Measurements from ENCODE around the gene RSBN1. TPM values are rescaled to one million over a fixed set of nuclear protein-coding genes. Genes with fewer than 3 reads are reported as not detected.

RSBN1 gene
- total and polyA plus RNA-seq, 10 of the 15 experiments (the other 5 are each of a cell fraction or from before 2014, with no cell fraction given): 2.9 to 26.8 (median 11.5) TPM

Other genes starting within 250 kb of the RSBN1 start
- gene PHTF1, start 53.0 kb downstream of the RSBN1 start, total RNA-seq (2014; rRNA removed): 22.1 and 24.6 TPM in 2 replicates
- gene PHTF1, start 53.0 kb downstream of the RSBN1 start, total RNA-seq (2014; rRNA removed; fragmentation: Illumina TruSeq; extraction: Trizol): 25.5 and 25.6 TPM in 2 replicates
- 20.3 and 26.9 TPM in 2 replicates for gene PHTF1, start 53.0 kb downstream of the RSBN1 start, total RNA-seq (2021)
- 26.1 and 42.4 TPM in 2 replicates for gene PHTF1, start 53.0 kb downstream of the RSBN1 start, polyA plus RNA-seq (2011; rRNA removed)
- gene PHTF1, start 53.0 kb downstream of the RSBN1 start, polyA plus RNA-seq (2014; fragmentation: Illumina TruSeq; extraction: Trizol): 19.6 and 25.9 TPM in 2 replicates
- gene PHTF1, start 53.0 kb downstream of the RSBN1 start, polyA plus RNA-seq (2014; fragmentation: Nextera tagmentation; extraction: Ambion mirVana): 10 to 100 TPM in 1 of 2 experiments, 1 to 10 TPM in 1; 7.8 to 12.6 TPM
- 19.6 and 22.7 TPM in 2 replicates for gene PHTF1, start 53.0 kb downstream of the RSBN1 start, polyA plus RNA-seq (2014; rRNA removed)
- 10 to 100 TPM; 28.8 to 37.6 TPM for gene PHTF1, start 53.0 kb downstream of the RSBN1 start, polyA plus RNA-seq (2016; fragmentation: Nextera tagmentation; extraction: Ambion mirVana)
- 43.3 and 55.3 TPM in 2 replicates for gene PTPN22, start 59.2 kb upstream of the RSBN1 start, total RNA-seq (2014; rRNA removed)
- 62.1 and 66.0 TPM in 2 replicates for gene PTPN22, start 59.2 kb upstream of the RSBN1 start, total RNA-seq (2014; rRNA removed; fragmentation: Illumina TruSeq; extraction: Trizol)
- gene PTPN22, start 59.2 kb upstream of the RSBN1 start, total RNA-seq (2021): 39.5 and 46.6 TPM in 2 replicates
- gene PTPN22, start 59.2 kb upstream of the RSBN1 start, polyA plus RNA-seq (2011; rRNA removed): 29.6 and 45.0 TPM in 2 replicates
- 65.1 and 89.6 TPM in 2 replicates for gene PTPN22, start 59.2 kb upstream of the RSBN1 start, polyA plus RNA-seq (2014; fragmentation: Illumina TruSeq; extraction: Trizol)
- 10 to 100 TPM; 30.3 to 32.3 TPM for gene PTPN22, start 59.2 kb upstream of the RSBN1 start, polyA plus RNA-seq (2014; fragmentation: Nextera tagmentation; extraction: Ambion mirVana)
- gene PTPN22, start 59.2 kb upstream of the RSBN1 start, polyA plus RNA-seq (2014; rRNA removed): 21.1 and 22.8 TPM in 2 replicates
- gene PTPN22, start 59.2 kb upstream of the RSBN1 start, polyA plus RNA-seq (2016; fragmentation: Nextera tagmentation; extraction: Ambion mirVana): 10 to 100 TPM; 47.0 to 49.6 TPM
- gene BCL2L15, start 75.1 kb upstream of the RSBN1 start, total RNA-seq (2014; rRNA removed): 0.76 and 1.2 TPM in 2 replicates
- gene BCL2L15, start 75.1 kb upstream of the RSBN1 start, total RNA-seq (2014; rRNA removed; fragmentation: Illumina TruSeq; extraction: Trizol): 0.67 and 1.1 TPM in 2 replicates
- 0.43 and 0.87 TPM in 2 replicates for gene BCL2L15, start 75.1 kb upstream of the RSBN1 start, total RNA-seq (2021)
- 1.1 and 1.4 TPM in 2 replicates for gene BCL2L15, start 75.1 kb upstream of the RSBN1 start, polyA plus RNA-seq (2011; rRNA removed)
- gene BCL2L15, start 75.1 kb upstream of the RSBN1 start, polyA plus RNA-seq (2014; fragmentation: Illumina TruSeq; extraction: Trizol): 0.51 and 0.62 TPM in 2 replicates
- under 1 TPM; 0.42 to 0.56 TPM for gene BCL2L15, start 75.1 kb upstream of the RSBN1 start, polyA plus RNA-seq (2014; fragmentation: Nextera tagmentation; extraction: Ambion mirVana)
- 0.61 and 0.74 TPM in 2 replicates for gene BCL2L15, start 75.1 kb upstream of the RSBN1 start, polyA plus RNA-seq (2014; rRNA removed)
- under 1 TPM; 0.48 to 0.57 TPM for gene BCL2L15, start 75.1 kb upstream of the RSBN1 start, polyA plus RNA-seq (2016; fragmentation: Nextera tagmentation; extraction: Ambion mirVana)
- gene AP4B1, start 92.3 kb upstream of the RSBN1 start, total RNA-seq (2014; rRNA removed): 33.5 and 37.3 TPM in 2 replicates
- 29.3 and 29.7 TPM in 2 replicates for gene AP4B1, start 92.3 kb upstream of the RSBN1 start, total RNA-seq (2014; rRNA removed; fragmentation: Illumina TruSeq; extraction: Trizol)
- 23.8 and 30.7 TPM in 2 replicates for gene AP4B1, start 92.3 kb upstream of the RSBN1 start, total RNA-seq (2021)
- gene AP4B1, start 92.3 kb upstream of the RSBN1 start, polyA plus RNA-seq (2011; rRNA removed): 61.0 and 77.0 TPM in 2 replicates
- gene AP4B1, start 92.3 kb upstream of the RSBN1 start, polyA plus RNA-seq (2014; fragmentation: Illumina TruSeq; extraction: Trizol): 36.7 and 44.0 TPM in 2 replicates
- 10 to 100 TPM; 27.2 to 29.0 TPM for gene AP4B1, start 92.3 kb upstream of the RSBN1 start, polyA plus RNA-seq (2014; fragmentation: Nextera tagmentation; extraction: Ambion mirVana)
- gene AP4B1, start 92.3 kb upstream of the RSBN1 start, polyA plus RNA-seq (2014; rRNA removed): 31.2 and 40.7 TPM in 2 replicates
- gene AP4B1, start 92.3 kb upstream of the RSBN1 start, polyA plus RNA-seq (2016; fragmentation: Nextera tagmentation; extraction: Ambion mirVana): 10 to 100 TPM; 32.6 to 38.1 TPM
- gene DCLRE1B, start 92.8 kb upstream of the RSBN1 start, total RNA-seq (2014; rRNA removed): 13.5 and 13.8 TPM in 2 replicates
- gene DCLRE1B, start 92.8 kb upstream of the RSBN1 start, total RNA-seq (2014; rRNA removed; fragmentation: Illumina TruSeq; extraction: Trizol): 11.9 and 12.8 TPM in 2 replicates
- gene DCLRE1B, start 92.8 kb upstream of the RSBN1 start, total RNA-seq (2021): 13.6 and 14.3 TPM in 2 replicates
- gene DCLRE1B, start 92.8 kb upstream of the RSBN1 start, polyA plus RNA-seq (2011; rRNA removed): 5.5 and 7.4 TPM in 2 replicates
- 13.3 and 15.6 TPM in 2 replicates for gene DCLRE1B, start 92.8 kb upstream of the RSBN1 start, polyA plus RNA-seq (2014; fragmentation: Illumina TruSeq; extraction: Trizol)
- gene DCLRE1B, start 92.8 kb upstream of the RSBN1 start, polyA plus RNA-seq (2014; fragmentation: Nextera tagmentation; extraction: Ambion mirVana): 1 to 10 TPM; 5.4 to 7.4 TPM
- 10.3 and 13.0 TPM in 2 replicates for gene DCLRE1B, start 92.8 kb upstream of the RSBN1 start, polyA plus RNA-seq (2014; rRNA removed)
- 10 to 100 TPM; 16.5 to 18.3 TPM for gene DCLRE1B, start 92.8 kb upstream of the RSBN1 start, polyA plus RNA-seq (2016; fragmentation: Nextera tagmentation; extraction: Ambion mirVana)
- 14.3 and 16.1 TPM in 2 replicates for gene HIPK1, start 116.8 kb upstream of the RSBN1 start, total RNA-seq (2014; rRNA removed)
- 10.4 and 11.6 TPM in 2 replicates for gene HIPK1, start 116.8 kb upstream of the RSBN1 start, total RNA-seq (2014; rRNA removed; fragmentation: Illumina TruSeq; extraction: Trizol)
- 26.5 and 28.0 TPM in 2 replicates for gene HIPK1, start 116.8 kb upstream of the RSBN1 start, total RNA-seq (2021)
- 26.9 and 33.9 TPM in 2 replicates for gene HIPK1, start 116.8 kb upstream of the RSBN1 start, polyA plus RNA-seq (2011; rRNA removed)
- gene HIPK1, start 116.8 kb upstream of the RSBN1 start, polyA plus RNA-seq (2014; fragmentation: Illumina TruSeq; extraction: Trizol): 17.5 and 26.6 TPM in 2 replicates
- 1 to 10 TPM; 4.2 to 4.5 TPM for gene HIPK1, start 116.8 kb upstream of the RSBN1 start, polyA plus RNA-seq (2014; fragmentation: Nextera tagmentation; extraction: Ambion mirVana)
- 12.5 and 13.4 TPM in 2 replicates for gene HIPK1, start 116.8 kb upstream of the RSBN1 start, polyA plus RNA-seq (2014; rRNA removed)
- 1 to 10 TPM; 4.8 to 6.1 TPM for gene HIPK1, start 116.8 kb upstream of the RSBN1 start, polyA plus RNA-seq (2016; fragmentation: Nextera tagmentation; extraction: Ambion mirVana)
- not detected in 2 replicates for gene OLFML3, start 167.0 kb upstream of the RSBN1 start, total RNA-seq (2014; rRNA removed)
- gene OLFML3, start 167.0 kb upstream of the RSBN1 start, total RNA-seq (2014; rRNA removed; fragmentation: Illumina TruSeq; extraction: Trizol): not detected in 2 replicates
- gene OLFML3, start 167.0 kb upstream of the RSBN1 start, total RNA-seq (2021): 0.11 TPM in 1 of 2 replicates, not detected in the other
- not detected in 2 replicates for gene OLFML3, start 167.0 kb upstream of the RSBN1 start, polyA plus RNA-seq (2011; rRNA removed)
- 0.03 TPM in 1 of 2 replicates, not detected in the other for gene OLFML3, start 167.0 kb upstream of the RSBN1 start, polyA plus RNA-seq (2014; fragmentation: Illumina TruSeq; extraction: Trizol)
- gene OLFML3, start 167.0 kb upstream of the RSBN1 start, polyA plus RNA-seq (2014; fragmentation: Nextera tagmentation; extraction: Ambion mirVana): not detected
- gene OLFML3, start 167.0 kb upstream of the RSBN1 start, polyA plus RNA-seq (2014; rRNA removed): not detected in 2 replicates
- gene OLFML3, start 167.0 kb upstream of the RSBN1 start, polyA plus RNA-seq (2016; fragmentation: Nextera tagmentation; extraction: Ambion mirVana): not detected

Measured in GM12878 (cell line).